Measurements from ENCODE around the gene RASSF8.

DNA sequence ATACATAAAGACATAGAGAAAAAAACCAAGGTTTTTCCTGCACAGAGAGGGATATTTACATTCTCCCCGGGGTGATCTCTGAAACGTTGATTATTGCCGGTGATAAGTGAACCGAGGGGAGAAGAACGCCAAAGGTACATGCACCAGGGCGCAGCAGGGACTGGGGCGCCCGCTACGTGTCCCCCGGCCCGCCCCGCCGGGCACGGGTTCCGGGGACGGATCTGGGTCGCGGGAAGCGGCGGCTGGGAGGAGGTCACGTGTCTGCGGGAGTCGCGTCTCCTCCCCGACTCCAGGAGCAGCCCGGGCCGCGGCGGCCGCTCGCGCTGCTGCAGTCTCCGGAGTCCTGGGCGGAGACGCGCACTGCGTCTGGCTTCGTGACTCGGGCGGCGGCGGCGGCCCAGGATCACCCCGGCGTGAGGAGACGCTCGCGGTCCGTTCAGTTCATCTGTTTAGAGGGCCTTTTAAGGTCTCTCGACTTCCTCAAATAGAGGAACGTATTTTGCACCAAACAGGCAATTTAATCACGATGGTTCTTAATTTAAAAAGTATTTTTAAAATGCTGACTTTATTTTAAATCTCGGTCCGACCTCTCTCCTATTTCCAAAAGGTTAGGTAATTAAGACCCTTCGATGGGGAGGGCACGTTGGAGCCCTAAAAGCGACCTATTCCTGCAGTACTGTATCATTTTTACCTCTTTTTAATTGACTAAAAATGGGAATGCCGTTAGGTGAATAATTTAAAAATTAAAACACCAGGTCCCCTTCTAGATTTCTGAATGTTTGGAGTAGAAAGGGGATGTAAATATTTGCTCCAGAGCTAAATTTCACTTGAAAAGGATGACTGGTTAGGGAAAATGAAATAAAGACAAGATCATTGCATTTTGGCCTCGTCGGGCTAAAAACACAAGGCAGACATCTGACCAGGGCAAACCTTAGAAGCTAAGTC lies 168.1 kb downstream of the RASSF8 start:
- no peak for TF ChIP-seq POLR2A (IDR thresholded peaks at IDR 0.05; ENCODE audit: low read depth)
- TF ChIP-seq, protein P1, sequence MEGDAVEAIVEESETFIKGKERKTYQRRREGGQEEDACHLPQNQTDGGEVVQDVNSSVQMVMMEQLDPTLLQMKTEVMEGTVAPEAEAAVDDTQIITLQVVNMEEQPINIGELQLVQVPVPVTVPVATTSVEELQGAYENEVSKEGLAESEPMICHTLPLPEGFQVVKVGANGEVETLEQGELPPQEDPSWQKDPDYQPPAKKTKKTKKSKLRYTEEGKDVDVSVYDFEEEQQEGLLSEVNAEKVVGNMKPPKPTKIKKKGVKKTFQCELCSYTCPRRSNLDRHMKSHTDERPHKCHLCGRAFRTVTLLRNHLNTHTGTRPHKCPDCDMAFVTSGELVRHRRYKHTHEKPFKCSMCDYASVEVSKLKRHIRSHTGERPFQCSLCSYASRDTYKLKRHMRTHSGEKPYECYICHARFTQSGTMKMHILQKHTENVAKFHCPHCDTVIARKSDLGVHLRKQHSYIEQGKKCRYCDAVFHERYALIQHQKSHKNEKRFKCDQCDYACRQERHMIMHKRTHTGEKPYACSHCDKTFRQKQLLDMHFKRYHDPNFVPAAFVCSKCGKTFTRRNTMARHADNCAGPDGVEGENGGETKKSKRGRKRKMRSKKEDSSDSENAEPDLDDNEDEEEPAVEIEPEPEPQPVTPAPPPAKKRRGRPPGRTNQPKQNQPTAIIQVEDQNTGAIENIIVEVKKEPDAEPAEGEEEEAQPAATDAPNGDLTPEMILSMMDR (IDR thresholded peaks at IDR 0.05) = peak in 1 of 3 experiments; percentile 9

All from esophagus muscularis mucosa (tissue), 3 donors.